ENCODE results near the gene NHLRC4.

NHLRC4 gene

GRCh38 chr16:521381-522210 is 45.2 kb upstream of the NHLRC4 start:
- no peak overlapping the region for H3K4me3 ChIP-seq (ENCODE audit: low read depth, low read length)
- DNase-seq (ENCODE audit: low read depth, low spot score): no peak
- TF ChIP-seq CTCF (IDR thresholded peaks at IDR 0.05; ENCODE audit: insufficient read depth, low read length, missing control alignments): no peak
- ChIA-PET CTCF (no interaction called here), POLR2A (interaction anchor here (0.5 kb wide), 1 partner anchor 17 kb away, joined by 3 read pairs; no protein-coding TSS in a partner anchor)

GRCh38 chr16:522320-523096 is 44.3 kb upstream of the NHLRC4 start:
- TF ChIP-seq CTCF (IDR thresholded peaks at IDR 0.05; ENCODE audit: insufficient read depth, low read length, missing control alignments): no peak
- DNase-seq (ENCODE audit: low read depth, low spot score): no peak
- CTCF ChIA-PET: interaction anchor here (1.0 kb wide), 1 partner anchor 131 kb away, joined by 3 read pairs; no protein-coding TSS in a partner anchor
- H3K4me3 ChIP-seq (ENCODE audit: low read depth, low read length): no peak overlapping the region
- POLR2A ChIA-PET: interaction anchor here (0.5 kb wide), 1 partner anchor 16 kb away, joined by 3 read pairs; no protein-coding TSS in a partner anchor

- no peak for TF ChIP-seq CTCF (IDR thresholded peaks at IDR 0.05; ENCODE audit: insufficient read depth, low read length, missing control alignments)
- ChIA-PET POLR2A (no interaction called here), CTCF (interaction anchor here (1.0 kb wide), 1 partner anchor 131 kb away, joined by 3 read pairs; no protein-coding TSS in a partner anchor)
- H3K4me3 ChIP-seq (ENCODE audit: low read depth, low read length): no peak overlapping the region
- DNase-seq (ENCODE audit: low read depth, low spot score): no peak
These were observed 43.6 kb upstream of the NHLRC4 start for GRCh38 chr16:523097-523741.

- no peak for TF ChIP-seq CTCF (IDR thresholded peaks at IDR 0.05; ENCODE audit: insufficient read depth, low read length, missing control alignments)
These were observed 42.3 kb upstream of the NHLRC4 start for GRCh38 chr16:524274-525040.

GRCh38 chr16:525123-525519 is 41.7 kb upstream of the NHLRC4 start:
- no peak for DNase-seq (ENCODE audit: low read depth, low spot score)
- H3K4me3 ChIP-seq (ENCODE audit: low read depth, low read length): no peak overlapping the region; the same call in 1 of the 2 replicates
- TF ChIP-seq CTCF (IDR thresholded peaks at IDR 0.05; ENCODE audit: insufficient read depth, low read length, missing control alignments): no peak
- ChIA-PET POLR2A (no interaction called here), CTCF (no interaction called here)

More at GRCh38 chr16:524274-525040, 42.3 kb upstream of the NHLRC4 start:
- CTCF ChIA-PET: no interaction called here
- DNase-seq (ENCODE audit: low read depth, low spot score): no peak
- POLR2A ChIA-PET: no interaction called here
- no peak overlapping the region for H3K4me3 ChIP-seq (ENCODE audit: low read depth, low read length)
